Astrocyte (in vitro differentiated cells and primary cell): ENCODE measurements around the gene ALDH1B1. TPM values are rescaled to one million over a fixed set of nuclear protein-coding genes. Genes with fewer than 3 reads are reported as not detected.
A peak's percentile ranks its signal among the peaks of the same experiment; 100 is the strongest.

Experiments used
- DNase-seq: peaks from one replicate; pipeline ENCODE4 v3.0.0-alpha.2; 2010; ENCODE audit warnings: low read depth
- FAIRE-seq: peaks from 2 replicates; lab custom pipeline; 2011; peaks lifted over from hg19 to GRCh38; lab: Jason Lieb, UNC
- H2AFZ ChIP-seq: 2 replicates; pipeline ENCODE4 v1.6.0; 2012; ENCODE audit warnings: low read depth, low read length, inconsistent platforms
- H3K27ac ChIP-seq: 2 replicates; pipeline ENCODE4 v1.5.1; 2011; ENCODE audit warnings: low read depth, low read length, inconsistent platforms
- H3K27me3 ChIP-seq: 2 replicates; pipeline ENCODE4 v1.6.0; 2011; ENCODE audit warnings: low read length, inconsistent platforms; ENCODE audit not compliant: insufficient read depth
- H3K36me3 ChIP-seq: 2 replicates; pipeline ENCODE4 v1.5.1; 2011; ENCODE audit warnings: low read length, inconsistent platforms; ENCODE audit not compliant: insufficient read depth
- H3K4me1 ChIP-seq: 2 replicates; pipeline ENCODE4 v1.5.1; 2011; ENCODE audit warnings: low read length, inconsistent platforms; ENCODE audit not compliant: insufficient read depth
- H3K4me2 ChIP-seq: 2 replicates; pipeline ENCODE4 v1.6.0; 2012; ENCODE audit warnings: low read length, inconsistent platforms
- H3K4me3 ChIP-seq: 2 replicates; pipeline ENCODE4 v1.5.1; 2011; ENCODE audit warnings: low read depth, mild to moderate bottlenecking, low read length, inconsistent platforms; ENCODE audit not compliant: insufficient read depth
- H3K79me2 ChIP-seq: 2 replicates; pipeline ENCODE4 v1.6.0; 2012; ENCODE audit warnings: mild to moderate bottlenecking, low read length, inconsistent platforms; ENCODE audit not compliant: insufficient read depth
- H3K9ac ChIP-seq: 2 replicates; pipeline ENCODE4 v1.6.0; 2012; ENCODE audit warnings: mild to moderate bottlenecking, low read length, inconsistent platforms
- H3K9me3 ChIP-seq: 2 replicates; pipeline ENCODE4 v1.5.1; 2012; ENCODE audit warnings: low read depth, mild to moderate bottlenecking, low read length, inconsistent platforms; ENCODE audit not compliant: insufficient read depth
- H4K20me1 ChIP-seq: 2 replicates; pipeline ENCODE4 v1.6.0; 2012; ENCODE audit warnings: low read length, inconsistent platforms; ENCODE audit not compliant: insufficient read depth
- H3K27ac Mint-ChIP-seq: one replicate; pipeline ENCODE4 v1.8.0; 2021; ENCODE audit warnings: mild to moderate bottlenecking, mixed read lengths; ENCODE audit not compliant: unreplicated experiment
- H3K27me3 Mint-ChIP-seq: one replicate; pipeline ENCODE4 v1.8.0; 2021; ENCODE audit warnings: low read depth, mixed read lengths; ENCODE audit not compliant: unreplicated experiment
- H3K36me3 Mint-ChIP-seq: one replicate; pipeline ENCODE4 v1.8.0; 2021; ENCODE audit warnings: low read depth, mixed read lengths; ENCODE audit not compliant: unreplicated experiment
- H3K4me1 Mint-ChIP-seq: one replicate; pipeline ENCODE4 v1.8.0; 2021; ENCODE audit warnings: low read depth, mixed read lengths; ENCODE audit not compliant: unreplicated experiment
- H3K4me3 Mint-ChIP-seq: one replicate; pipeline ENCODE4 v1.8.0; 2021; ENCODE audit warnings: mild to moderate bottlenecking, moderate library complexity, mixed read lengths; ENCODE audit not compliant: unreplicated experiment
- H3K9me3 Mint-ChIP-seq: one replicate; pipeline ENCODE4 v1.8.0; 2021; ENCODE audit warnings: mild to moderate bottlenecking, mixed read lengths; ENCODE audit not compliant: unreplicated experiment
- CTCF ChIP-seq: IDR thresholded peaks from 2 replicates; pipeline ENCODE4 v1.5.1; 2011; ENCODE audit warnings: low read depth, mild to moderate bottlenecking, inconsistent platforms, low read length, moderate library complexity; ENCODE audit not compliant: insufficient read depth
- EZH2 ChIP-seq: IDR thresholded peaks from 2 replicates; pipeline ENCODE4 v1.6.1; 2012; ENCODE audit warnings: mild to moderate bottlenecking, low read length, inconsistent platforms; ENCODE audit not compliant: insufficient read depth
- total RNA-seq: library from RNA; stranded (reverse); gene quantifications from 2 replicates; pipeline ENCODE4 v1.2.1, GENCODE V29; 2021

Gene ALDH1B1
- total RNA-seq, 1 donor from 2014 or later, result 124 TPM

- Histone ChIP-seq H3K27ac (no peak overlapping the region), H3K4me3 (no peak overlapping the region), H3K79me2 (no peaks in the 10 kb centered on the region), H3K27me3 (no peaks in the 10 kb centered on the region), H3K4me2 (no peak overlapping the region), H2AFZ (no peak overlapping the region), H4K20me1 (no peaks in the 10 kb centered on the region), H3K9me3 (peaks cover 5% of the 10 kb centered on the region), H3K4me1 (peaks cover 11% of the 10 kb centered on the region), H3K9ac (no peak overlapping the region), H3K36me3 (no peaks in the 10 kb centered on the region)
- H3K36me3 Mint-ChIP-seq, result peaks cover 2% of the 10 kb centered on the region
- no peak for TF ChIP-seq EZH2
- TF ChIP-seq CTCF, result no peak
- peaks cover 5% of the 10 kb centered on the region for H3K27me3 Mint-ChIP-seq
- H3K27ac Mint-ChIP-seq, result peak overlapping the region; percentile 83
- H3K9me3 Mint-ChIP-seq, result peaks cover 7% of the 10 kb centered on the region
- no peak overlapping the region for H3K4me3 Mint-ChIP-seq
- H3K4me1 Mint-ChIP-seq, result peaks cover 28% of the 10 kb centered on the region
- FAIRE-seq (no peak), DNase-seq (peak; percentile 26)
Observed at GRCh38 chr9:38380230-38380871, 12.2 kb upstream of the ALDH1B1 start.

- H3K4me3 Mint-ChIP-seq, result no peak overlapping the region
- no peak overlapping the region for H3K4me3 ChIP-seq
- FAIRE-seq (no peak), DNase-seq (peak; percentile 7)
- peaks cover 5% of the 10 kb centered on the region for H3K9me3 ChIP-seq
- H3K79me2 ChIP-seq, result no peaks in the 10 kb centered on the region
- H4K20me1 ChIP-seq, result no peaks in the 10 kb centered on the region
- H3K36me3 ChIP-seq, result no peaks in the 10 kb centered on the region
- H3K27ac ChIP-seq, result no peak overlapping the region
- H3K36me3 Mint-ChIP-seq, result peaks cover 2% of the 10 kb centered on the region
- TF ChIP-seq CTCF, result no peak
- TF ChIP-seq EZH2, result no peak
- peak overlapping the region; percentile 14 for H2AFZ ChIP-seq
- no peaks in the 10 kb centered on the region for H3K27me3 ChIP-seq
- peaks cover 31% of the 10 kb centered on the region for H3K4me1 Mint-ChIP-seq
- H3K27ac Mint-ChIP-seq, result peak overlapping the region; percentile 83
- peaks cover 3% of the 10 kb centered on the region for H3K27me3 Mint-ChIP-seq
- peaks cover 7% of the 10 kb centered on the region for H3K9me3 Mint-ChIP-seq
- no peak overlapping the region for H3K9ac ChIP-seq
- H3K4me1 ChIP-seq, result peaks cover 11% of the 10 kb centered on the region
- H3K4me2 ChIP-seq, result no peak overlapping the region
Observed at GRCh38 chr9:38380872-38381534, 11.5 kb upstream of the ALDH1B1 start.

- H3K36me3 Mint-ChIP-seq, result peaks cover 2% of the 10 kb centered on the region
- H3K4me1 Mint-ChIP-seq, result peaks cover 31% of the 10 kb centered on the region
- H3K27me3 Mint-ChIP-seq, result peaks cover 3% of the 10 kb centered on the region
- TF ChIP-seq CTCF, result no peak
- TF ChIP-seq EZH2, result no peak
- peaks cover 5% of the 10 kb centered on the region for H3K9me3 ChIP-seq
- H3K27ac ChIP-seq, result peak overlapping the region; percentile 65
- H4K20me1 ChIP-seq, result no peaks in the 10 kb centered on the region
- no peak overlapping the region for H3K4me2 ChIP-seq
- H3K4me3 ChIP-seq, result no peak overlapping the region
- DNase-seq, result no peak
- FAIRE-seq, result no peak
- H3K9ac ChIP-seq, result no peak overlapping the region
- peaks cover 11% of the 10 kb centered on the region for H3K4me1 ChIP-seq
- H2AFZ ChIP-seq, result no peak overlapping the region
- peaks cover 8% of the 10 kb centered on the region for H3K9me3 Mint-ChIP-seq
- no peaks in the 10 kb centered on the region for H3K36me3 ChIP-seq
- no peaks in the 10 kb centered on the region for H3K27me3 ChIP-seq
- H3K4me3 Mint-ChIP-seq, result no peak overlapping the region
- H3K79me2 ChIP-seq, result no peaks in the 10 kb centered on the region
- H3K27ac Mint-ChIP-seq, result peak overlapping the region; percentile 83
Observed at GRCh38 chr9:38382141-38382540, 10.4 kb upstream of the ALDH1B1 start.
